GM19372 (cell line): ENCODE data around the gene CCDC89.
"Not testable (repeated sequence)": the region's sequence is repeated elsewhere in the genome, so short reads cannot be mapped to it uniquely, and the experiment has no call there.

Source experiments
- ATAC-seq: cut with Tn5 transposase; IDR thresholded peaks from one replicate; pipeline ENCODE4 v1.9.1; 2021; ENCODE audit warnings: mild to moderate bottlenecking, low read depth, moderate library complexity; ENCODE audit not compliant: unreplicated experiment

Gene CCDC89

GRCh38 chr11:85695546-85695945 is 9.6 kb upstream of the CCDC89 start:
- ATAC-seq = no peak

- ATAC-seq = peak; percentile 65
Measured at GRCh38 chr11:85694385-85694980, 8.5 kb upstream of the CCDC89 start.

GRCh38 chr11:85685125-85685819 is 723 bp downstream of the CCDC89 start:
- ATAC-seq = no peak

- peak; percentile 86 for ATAC-seq
Measured at GRCh38 chr11:85682330-85683305, 3.4 kb downstream of the CCDC89 start.

GRCh38 chr11:85680897-85681296 is 5.1 kb downstream of the CCDC89 start:
- ATAC-seq = no peak

- ATAC-seq = no peak
Measured at GRCh38 chr11:85679576-85679975, 6.4 kb downstream of the CCDC89 start.

- no peak for ATAC-seq
Measured at GRCh38 chr11:85673393-85673792, 12.6 kb downstream of the CCDC89 start.

- no peak for ATAC-seq
Measured at GRCh38 chr11:85672105-85672902, 13.7 kb downstream of the CCDC89 start.

GRCh38 chr11:85670949-85671663 is 14.9 kb downstream of the CCDC89 start:
- ATAC-seq = not testable (repeated sequence)

- no peak for ATAC-seq
Measured at GRCh38 chr11:85668157-85668556, 17.8 kb downstream of the CCDC89 start.

GRCh38 chr11:85666687-85667086 is 19.3 kb downstream of the CCDC89 start:
- ATAC-seq = no peak

GRCh38 chr11:85665733-85666132 is 20.3 kb downstream of the CCDC89 start:
- no peak for ATAC-seq

- ATAC-seq = peak; percentile 84
Measured at GRCh38 chr11:85664615-85665481, 21.1 kb downstream of the CCDC89 start, which contains the start of gene CREBZF. Gene CREBZF, minus strand, starts transcription at chr11:85665129. Its CDS starts 254 bp downstream, at chr11:85664875.

GRCh38 chr11:85663753-85664614 is 22.0 kb downstream of the CCDC89 start:
- peak; percentile 51 for ATAC-seq

- ATAC-seq = no peak
Measured at GRCh38 chr11:85663080-85663752, 22.8 kb downstream of the CCDC89 start.

GRCh38 chr11:85661972-85662664 is 23.9 kb downstream of the CCDC89 start:
- no peak for ATAC-seq

GRCh38 chr11:85658180-85658579 is 27.8 kb downstream of the CCDC89 start:
- ATAC-seq = no peak
